Hepatocyte (in vitro differentiated cells): ENCODE measurements around the gene KIAA1671.

Experiments used
- CTCF ChIP-seq: fragments of 200-600 bp; sonication (generic); IDR thresholded peaks from 2 replicates; pipeline ENCODE4 v1.5.1; 2016; ENCODE audit warnings: antibody characterized with exemption, mild to moderate bottlenecking; ENCODE audit not compliant: poor library complexity
- EZH2 ChIP-seq: fragments of 200-600 bp; sonication (generic); IDR thresholded peaks from 2 replicates; pipeline ENCODE4 v1.6.1; 2016; ENCODE audit warnings: antibody characterized with exemption, mild to moderate bottlenecking, borderline replicate concordance

- TF ChIP-seq CTCF (no peak), EZH2 (no peak)
Observed at GRCh38 chr22:25024895-25025294, 72.4 kb downstream of the KIAA1671 start.
